Stimulated activated CD8-positive, alpha-beta memory T cell treated with anti-CD3 and anti-CD28 coated beads, Interleukin-15, amount 100 ng/mL, for 48 hours (primary cell): Measurements from ENCODE around the gene NLGN4X.

Source experiments
- DNase-seq, 2 donors: peaks; one replicate each; pipeline ENCODE4 v3.0.0-alpha.2; 2020; ENCODE audit warnings: low read depth in 2 of 2

NLGN4X gene

GRCh38 chrX:6151971-6152370, 76.7 kb downstream of the NLGN4X start:
- DNase-seq, result no peak

GRCh38 chrX:6149060-6149872, 79.4 kb downstream of the NLGN4X start:
- DNase-seq, result no peak

DNA sequence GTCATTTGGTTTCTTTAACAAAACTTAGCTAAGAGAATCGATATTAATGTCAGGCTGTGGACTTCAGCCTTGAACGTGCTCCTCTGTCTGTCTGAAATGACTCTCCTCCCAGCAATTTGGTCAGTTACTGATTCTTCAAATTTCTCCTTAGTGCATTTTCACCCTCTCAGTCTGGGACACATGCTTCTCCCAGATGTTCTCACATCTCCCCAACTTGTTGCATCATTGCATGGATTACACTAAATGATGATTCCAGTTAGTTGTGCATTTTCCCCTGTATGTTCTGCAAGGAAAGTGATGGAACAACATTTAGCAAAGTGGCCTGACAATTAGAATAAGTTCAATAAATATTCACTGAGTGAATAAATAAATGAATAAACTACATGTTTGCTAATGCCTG, 94.4 kb downstream of the NLGN4X start:
- no peak for DNase-seq

DNA sequence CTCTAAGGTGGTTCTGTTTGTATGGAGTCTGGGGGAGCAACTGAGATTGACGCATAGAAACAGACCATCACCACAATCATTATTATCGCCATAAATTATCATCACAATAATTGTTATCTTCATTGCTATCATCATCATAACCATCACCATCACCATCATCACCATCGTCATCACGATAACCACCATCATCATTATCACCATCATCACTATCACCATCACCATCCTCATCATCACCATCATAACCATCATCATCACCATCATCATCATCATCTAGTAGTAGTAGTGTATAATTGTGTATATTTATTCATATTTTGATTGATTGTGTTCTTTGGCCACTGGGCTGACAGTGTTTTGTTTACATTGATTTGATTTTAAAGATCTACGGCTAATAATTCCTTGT, 95.7 kb downstream of the NLGN4X start:
- DNase-seq, result no peak

DNA sequence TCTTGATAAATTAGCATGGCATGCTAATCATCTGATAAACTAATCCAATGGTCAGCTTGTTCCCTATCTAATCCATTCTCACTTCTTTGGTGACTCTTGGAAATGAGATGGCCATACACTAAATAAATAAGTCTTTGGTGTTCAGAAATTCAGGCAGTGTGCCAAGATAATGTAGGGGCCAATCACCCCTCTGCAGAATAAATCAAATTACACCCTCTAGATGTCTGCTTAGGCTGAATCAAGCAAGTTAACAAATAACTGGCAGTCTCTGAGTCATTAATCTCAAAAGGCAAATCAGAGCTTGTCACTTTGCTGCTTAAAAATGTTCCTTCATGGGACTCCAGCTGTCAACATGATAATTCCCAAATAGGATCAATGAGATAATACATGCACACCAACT, 97.4 kb downstream of the NLGN4X start:
- DNase-seq, result no peak

DNA sequence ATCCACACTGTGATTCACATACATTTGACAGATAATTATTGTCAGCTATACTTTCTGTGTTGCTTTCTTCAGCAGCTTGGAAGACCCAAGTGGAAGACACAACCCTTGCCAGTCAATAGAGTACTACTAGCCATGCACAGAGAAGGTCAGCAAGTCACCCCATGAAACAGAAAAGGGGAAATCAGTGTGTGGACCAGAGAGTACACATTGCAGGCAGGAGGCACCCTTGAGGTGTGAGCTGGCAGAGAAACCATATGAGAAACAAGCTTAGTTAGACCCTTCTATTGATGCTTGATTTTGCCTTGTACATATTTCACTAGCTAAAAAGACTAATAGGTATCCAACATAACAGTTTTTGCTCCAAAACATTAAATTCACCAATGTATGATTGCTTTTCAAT, 99.5 kb downstream of the NLGN4X start:
- no peak for DNase-seq

DNA sequence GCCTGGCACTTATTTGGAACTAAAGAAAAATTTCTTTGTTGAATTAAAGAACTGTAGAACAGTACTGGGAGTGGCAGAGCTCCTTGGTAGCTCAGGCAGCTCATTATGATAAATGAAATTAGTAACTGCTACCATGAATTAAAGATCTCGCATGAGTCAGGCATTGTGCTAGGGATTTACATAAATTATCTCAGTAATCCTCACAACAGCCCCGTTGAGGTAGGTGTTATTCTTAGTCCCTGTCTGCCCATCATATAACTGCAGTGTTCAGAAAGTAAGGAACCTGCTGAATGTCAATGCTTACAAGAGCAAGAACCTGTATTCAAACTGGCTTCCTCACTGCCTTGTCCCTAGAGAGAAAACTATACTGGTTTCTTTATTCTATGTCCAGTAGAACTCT, 108.3 kb downstream of the NLGN4X start:
- no peak for DNase-seq

DNA sequence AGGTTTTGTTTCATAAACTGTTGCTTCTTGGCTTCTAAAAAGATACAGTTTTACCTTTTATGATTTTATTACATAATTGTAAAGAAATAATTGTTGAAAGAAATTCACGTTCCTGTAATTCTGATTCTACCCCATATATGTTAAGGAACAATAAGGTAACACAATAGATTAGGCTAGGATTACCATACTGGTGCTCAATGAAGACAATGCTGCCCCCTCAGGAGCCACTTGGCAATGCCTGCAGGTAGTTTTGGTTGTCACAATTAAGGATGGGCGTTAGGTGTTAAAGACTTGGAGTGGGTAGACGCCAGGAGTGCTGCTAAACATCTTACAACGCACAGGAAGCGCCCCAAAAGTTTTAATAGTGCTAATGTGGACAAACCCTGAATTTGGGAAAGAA, 133.2 kb downstream of the NLGN4X start:
- no peak for DNase-seq

DNA sequence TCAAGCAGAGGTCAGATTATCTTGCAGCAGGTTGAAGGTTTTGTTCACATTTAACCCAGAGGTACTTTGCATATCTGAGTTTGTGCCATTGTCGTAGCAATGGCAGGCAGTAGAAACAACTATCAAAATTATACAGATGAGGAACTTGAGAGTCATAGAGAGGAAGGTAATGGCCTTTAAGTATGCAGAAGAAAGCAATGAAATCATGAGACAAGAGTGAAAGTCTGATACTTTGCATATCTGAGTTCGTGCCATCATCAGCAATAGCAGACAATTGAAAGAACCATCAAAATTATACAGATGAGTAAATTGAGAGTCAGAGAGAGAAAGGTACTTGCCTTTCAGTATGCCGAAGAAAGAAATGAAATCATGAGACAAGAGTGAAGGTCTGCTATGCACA, 154.1 kb downstream of the NLGN4X start:
- no peak for DNase-seq

DNA sequence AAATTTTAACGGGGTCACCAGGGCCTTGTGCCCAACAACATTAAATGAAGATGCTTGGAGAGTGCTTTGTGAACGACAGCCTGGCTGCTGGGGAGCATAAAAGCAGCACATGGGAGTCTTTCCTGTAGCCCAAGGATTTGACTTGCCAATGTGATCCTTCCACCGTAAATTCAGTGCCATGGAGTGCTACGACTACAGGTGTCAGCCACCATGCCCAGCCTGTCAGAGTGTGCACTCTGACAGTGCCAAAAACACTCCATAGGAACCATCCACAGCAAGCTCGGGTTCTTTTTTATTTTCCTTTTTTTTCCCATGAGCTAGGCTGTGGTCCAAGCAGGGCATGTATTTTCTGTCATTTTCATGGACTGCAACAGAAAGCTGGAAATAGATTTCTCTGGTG, 156.9 kb downstream of the NLGN4X start:
- DNase-seq, result no peak

- DNase-seq, result no peak
These were observed 161.1 kb downstream of the NLGN4X start for GRCh38 chrX:6067600-6067999.

GRCh38 chrX:6053141-6053540, 175.5 kb downstream of the NLGN4X start:
- DNase-seq, result no peak

DNA sequence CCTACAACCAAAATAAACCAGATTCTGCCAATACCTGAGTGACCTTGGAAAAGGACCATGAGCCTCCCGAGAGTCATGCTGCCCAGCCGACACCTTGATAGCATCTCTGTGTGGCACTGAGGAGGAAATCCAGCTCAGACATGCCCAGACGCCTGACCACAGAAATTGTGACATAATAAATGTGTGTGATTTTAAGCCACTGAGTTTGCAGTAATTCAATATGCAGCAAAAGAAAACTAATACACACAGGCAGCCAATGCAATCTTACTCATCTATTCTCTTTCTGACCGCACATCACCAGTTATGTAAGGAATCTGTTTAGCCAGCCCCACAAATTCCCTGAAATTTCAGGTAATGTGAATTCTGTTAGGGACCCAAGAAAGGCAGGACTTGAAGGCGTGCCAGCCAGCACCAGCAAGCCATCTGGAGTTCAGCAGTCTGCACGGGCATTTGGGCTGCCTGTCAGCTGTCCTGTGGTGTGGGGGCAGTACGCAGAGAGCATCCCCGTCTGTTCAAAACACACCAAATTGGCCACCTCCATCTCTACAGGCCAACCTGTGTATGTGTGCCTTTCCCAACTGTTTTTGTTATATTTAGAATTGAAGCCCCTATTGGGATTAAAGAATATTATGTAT, 176.4 kb downstream of the NLGN4X start:
- no peak for DNase-seq

- DNase-seq, result no peak
These were observed 179.5 kb downstream of the NLGN4X start for GRCh38 chrX:6049132-6049531.

GRCh38 chrX:6041630-6042029, 187.0 kb downstream of the NLGN4X start:
- DNase-seq, result no peak

DNA sequence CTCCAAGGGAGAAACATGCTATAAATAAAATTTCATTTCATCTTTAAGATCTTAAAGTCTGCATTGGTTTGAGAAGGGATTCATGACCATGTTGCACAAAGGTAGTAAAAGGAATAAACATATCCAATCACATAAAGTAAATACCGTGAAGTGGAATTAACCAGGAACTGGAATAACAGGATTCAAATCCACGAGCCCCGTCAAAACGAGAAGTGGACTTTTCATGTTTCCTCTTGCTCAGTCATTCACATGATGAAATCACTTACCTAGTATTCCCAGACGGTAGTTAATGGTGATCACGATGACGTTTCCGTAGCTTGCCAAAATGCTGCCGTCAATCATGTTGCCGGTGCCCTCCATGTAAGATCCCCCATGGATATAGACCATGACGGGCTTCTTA, 199.7 kb downstream of the NLGN4X start:
- DNase-seq, result no peak

DNA sequence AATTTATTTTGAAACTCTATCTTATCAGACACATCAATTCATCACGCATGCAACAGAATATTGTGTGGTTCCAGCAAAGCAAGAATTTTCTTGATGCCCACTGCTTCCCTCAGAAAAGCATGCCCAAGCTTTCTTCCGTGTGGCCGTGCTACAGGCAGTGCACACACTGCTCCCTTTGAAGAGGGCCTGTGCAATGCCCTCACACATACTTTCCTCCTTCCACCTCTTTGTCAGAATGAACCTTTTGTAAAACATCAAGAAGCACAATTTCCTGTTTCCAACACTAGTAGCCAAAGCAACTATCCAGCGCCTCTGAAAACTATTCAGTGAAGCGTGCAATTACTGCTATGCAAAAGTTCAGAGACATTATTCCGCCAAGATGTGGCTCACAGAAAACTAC, 201.7 kb downstream of the NLGN4X start:
- no peak for DNase-seq

DNA sequence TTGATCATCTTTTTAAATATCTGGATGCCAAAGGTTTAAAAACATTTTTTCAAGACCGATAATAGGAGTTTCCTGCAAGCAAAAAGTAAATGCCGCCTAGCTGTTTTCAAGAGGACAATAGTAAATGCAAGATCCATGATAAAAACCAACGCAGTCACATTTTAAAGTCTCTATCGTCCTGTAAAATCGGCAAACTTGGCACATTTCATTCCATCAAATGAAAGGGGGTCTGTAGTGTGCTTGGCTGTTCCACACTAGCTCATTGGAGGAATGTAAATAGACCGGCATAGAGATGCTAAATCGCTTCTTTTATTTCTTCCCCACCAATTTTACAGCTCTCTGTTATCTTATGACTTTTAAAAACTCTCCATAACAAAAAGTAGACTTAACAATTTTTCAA, 202.2 kb downstream of the NLGN4X start:
- no peak for DNase-seq

DNA sequence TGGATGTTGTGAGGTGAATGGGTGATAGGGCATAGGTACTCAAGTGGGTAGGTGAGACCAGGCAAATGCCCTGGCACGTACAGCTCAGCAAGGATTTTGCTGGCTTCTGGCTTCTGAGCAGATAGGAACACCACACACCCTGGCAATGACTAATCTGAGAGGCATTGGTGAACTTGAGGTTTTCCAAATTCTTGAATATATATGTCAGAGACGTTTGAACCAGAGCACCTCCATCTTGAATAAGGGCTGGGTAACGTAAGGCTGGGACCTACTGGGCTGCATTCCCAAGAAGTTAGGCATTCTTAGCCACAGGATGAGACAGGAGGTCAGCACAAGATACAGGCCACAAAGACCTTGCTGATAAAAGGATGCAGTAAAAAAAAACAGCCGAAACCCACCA, 204.5 kb downstream of the NLGN4X start:
- DNase-seq, result no peak

- no peak for DNase-seq
These were observed 207.2 kb downstream of the NLGN4X start for GRCh38 chrX:6021316-6022091.

- no peak for DNase-seq
These were observed 209.6 kb downstream of the NLGN4X start for GRCh38 chrX:6019076-6019475.

- DNase-seq, result no peak
These were observed 213.2 kb downstream of the NLGN4X start for GRCh38 chrX:6015423-6015822.

- DNase-seq, result no peak
These were observed 216.3 kb downstream of the NLGN4X start for GRCh38 chrX:6012357-6012756.
